Testis (tissue), 3 donors: ENCODE results near the gene MSMB. TPM values are rescaled to one million over a fixed set of nuclear protein-coding genes. Genes with fewer than 3 reads are reported as not detected.

Experiments
- DNase-seq: peaks from one replicate; pipeline ENCODE4 v3.0.0-alpha.2; 2019
- H3K27ac ChIP-seq, 2 donors: fragments of 200-600 bp; sonication (generic); one replicate each; pipeline ENCODE4 v1.5.1; 2019
- H3K27me3 ChIP-seq: fragments of 200-600 bp; sonication (generic); one replicate; pipeline ENCODE4 v1.5.1; 2019
- H3K36me3 ChIP-seq: fragments of 200-600 bp; sonication (generic); one replicate; pipeline ENCODE4 v1.5.1; 2017; ENCODE audit warnings: low read depth; ENCODE audit errors: missing control alignments
- H3K4me1 ChIP-seq: fragments of 200-600 bp; sonication (generic); one replicate; pipeline ENCODE4 v1.5.1; 2019
- H3K4me3 ChIP-seq, 2 donors: fragments of 200-600 bp; sonication (generic); one replicate each; pipeline ENCODE4 v1.5.1; 2017 to 2019
- H3K9me3 ChIP-seq: fragments of 200-600 bp; sonication (generic); one replicate; pipeline ENCODE4 v1.5.1; 2017
- CTCF ChIP-seq, 3 experiments: fragments of 450-650 bp in 2 of 3; fragments of 200-600 bp in 1 of 3; sonication (generic) in 1 of 3; IDR thresholded peaks; one replicate each; pipeline ENCODE4 v1.5.1; 2016 to 2019; ENCODE audit warnings: antibody characterized with exemption in 3 of 3, mild to moderate bottlenecking in 2 of 3, moderate library complexity in 1 of 3
- POLR2A ChIP-seq: fragments of 450-650 bp; IDR thresholded peaks from one replicate; pipeline ENCODE4 v1.6.1; 2017; ENCODE audit warnings: antibody characterized with exemption, mild to moderate bottlenecking, moderate library complexity
- WGBS, 2 donors: methylation state at CpG; one replicate each; pipeline ENCODE4 v1.1.5; 2018; 5-methylcytosine and 5-hydroxymethylcytosine counted together
- intact Hi-C: fragments of 100-400 bp; cut with DNase I; formaldehyde crosslinking; loops from one replicate; pipeline ENCODE4 v1.15.1; 2023; ENCODE audit warnings: low total_unique reads
- polyA plus RNA-seq: library from polyadenylated mRNA; stranded (reverse); fragments of 350-450 nt; fragmentation: Illumina TruSeq; extraction: RNeasy Lipid Tissue Mini Kit (QIAGEN cat#74804); gene quantifications from one replicate; pipeline ENCODE4 v1.2.3, GENCODE V29; 2014; ENCODE audit warnings: low read depth, low replicate concordance; ENCODE audit not compliant: insufficient read depth
- total RNA-seq, 2 donors: library from RNA; depleted of rRNA; stranded (reverse); fragments of >200 nt; gene quantifications; one replicate each; pipeline ENCODE4 v1.2.3, GENCODE V29; 2016

Gene MSMB
- total and polyA plus RNA-seq, 3 donors from 2014 or later: 1.4 to 11.6 TPM; not detected in 1

GRCh38 chr10:46040004-46040403 lies 6.1 kb downstream of the MSMB start:
- intact Hi-C loops: no loop called here
- Histone ChIP-seq H3K27ac (no peak overlapping the region), H3K4me3 (no peak overlapping the region), H3K4me1 (peaks cover 3% of the 10 kb centered on the region), H3K27me3 (no peaks in the 10 kb centered on the region), H3K36me3 (no peaks in the 10 kb centered on the region), H3K9me3 (no peaks in the 10 kb centered on the region)
- 82 to 90% methylated on average over 3 of the region's 3 CpGs for WGBS, 2 donors
- no peak for DNase-seq
- no peak for TF ChIP-seq CTCF (IDR thresholded peaks at IDR 0.05)
- TF ChIP-seq POLR2A: no peak

GRCh38 chr10:46037107-46037825 lies 8.8 kb downstream of the MSMB start:
- TF ChIP-seq POLR2A: no peak
- TF ChIP-seq CTCF (IDR thresholded peaks at IDR 0.05): no peak
- DNase-seq: no peak
- Histone ChIP-seq H3K4me3 (no peak overlapping the region), H3K27me3 (no peaks in the 10 kb centered on the region), H3K4me1 (peaks cover 8% of the 10 kb centered on the region), H3K27ac (no peak overlapping the region), H3K9me3 (no peaks in the 10 kb centered on the region), H3K36me3 (no peaks in the 10 kb centered on the region)
- intact Hi-C loops: no loop called here
- 87 to 93% methylated on average over 8 of the region's 8 CpGs for WGBS, 2 donors

- H3K27me3 ChIP-seq: no peaks in the 10 kb centered on the region
- H3K4me3 ChIP-seq: no peak overlapping the region
- no peaks in the 10 kb centered on the region for H3K36me3 ChIP-seq
- WGBS, 2 donors: 43 to 53% methylated on average over 8 of the region's 8 CpGs
- no peak for DNase-seq
- peaks cover 14% of the 10 kb centered on the region for H3K4me1 ChIP-seq
- no peak overlapping the region for H3K27ac ChIP-seq
- no peak for TF ChIP-seq POLR2A
- TF ChIP-seq CTCF (IDR thresholded peaks at IDR 0.05): no peak
- H3K9me3 ChIP-seq: no peaks in the 10 kb centered on the region
- intact Hi-C loops: no loop called here
Measured at GRCh38 chr10:46035923-46036849, 9.9 kb downstream of the MSMB start.

GRCh38 chr10:46033602-46034011 lies 12.5 kb downstream of the MSMB start:
- DNase-seq: no peak
- intact Hi-C loops: no loop called here
- Histone ChIP-seq H3K27me3 (no peaks in the 10 kb centered on the region), H3K36me3 (no peaks in the 10 kb centered on the region), H3K27ac (no peak overlapping the region), H3K4me1 (peaks cover 27% of the 10 kb centered on the region), H3K9me3 (no peaks in the 10 kb centered on the region), H3K4me3 (no peak overlapping the region)
- TF ChIP-seq POLR2A (no peak), CTCF (IDR thresholded peaks at IDR 0.05) (no peak)
